Panc1 (cell line): ENCODE results near the gene CYP4V2. TPM values are rescaled to one million over a fixed set of nuclear protein-coding genes. Genes with fewer than 3 reads are reported as not detected.

Source experiments
- ATAC-seq: fragments of 200-7000 bp; cut with Tn5 transposase; 2 replicates; pipeline ENCODE4 v1.9.1; 2020; ENCODE audit warnings: mild to moderate bottlenecking, moderate library complexity
- BruUV-seq: library from RNA; stranded (reverse); fragments of 400-500 nt; replicated peaks from 2 replicates; lab custom pipeline; 2021; lab: Mats Ljungman, UMichigan
- CTCF ChIA-PET: fragments of 300-600 bp; sonication (Branson Sonifier 250); formaldehyde crosslinking; loops from one replicate; lab custom pipeline; 2022; ENCODE audit warnings: antibody characterized with exemption; lab: Charles Lee
- POLR2A ChIA-PET: fragments of 300-600 bp; sonication (Branson Sonifier 250); formaldehyde crosslinking; loops from one replicate; lab custom pipeline; 2022; ENCODE audit warnings: antibody characterized with exemption; lab: Charles Lee
- DNase-seq: peaks from one replicate; pipeline ENCODE4 v3.0.0-alpha.2; 2010; ENCODE audit warnings: low read depth, low spot score
- H3K27ac ChIP-seq: 2 replicates; pipeline ENCODE4 v1.5.1; 2011; ENCODE audit warnings: mild to moderate bottlenecking, low read length, inconsistent platforms
- H3K27me3 ChIP-seq: fragments of 200-500 bp; sonication (Bioruptor generic); 2 replicates; pipeline ENCODE4 v1.6.0; 2014; ENCODE audit warnings: low read length, inconsistent platforms; ENCODE audit not compliant: control insufficient read depth, insufficient read depth
- H3K36me3 ChIP-seq: fragments of 200-500 bp; sonication (Bioruptor generic); 2 replicates; pipeline ENCODE4 v1.5.1; 2014; ENCODE audit warnings: inconsistent platforms, mild to moderate bottlenecking, low read length, moderate library complexity; ENCODE audit not compliant: control insufficient read depth, insufficient read depth
- H3K4me1 ChIP-seq: 2 replicates; pipeline ENCODE4 v1.5.1; 2011; ENCODE audit warnings: inconsistent platforms, mild to moderate bottlenecking, low read length, moderate library complexity; ENCODE audit not compliant: control insufficient read depth, insufficient read depth
- H3K4me3 ChIP-seq, 2 experiments: 2 replicates each; pipeline ENCODE4 v1.5.1; 2011 to 2012; ENCODE audit warnings: low read depth in 2 of 2, low read length in 2 of 2, mild to moderate bottlenecking in 2 of 2, inconsistent platforms in 1 of 2, moderate library complexity in 1 of 2
- H3K9me3 ChIP-seq: fragments of 200-500 bp; sonication (Bioruptor generic); 2 replicates; pipeline ENCODE4 v1.5.1; 2014; ENCODE audit warnings: low read depth, mild to moderate bottlenecking, inconsistent platforms, low read length, moderate library complexity; ENCODE audit not compliant: control insufficient read depth, insufficient read depth
- CTCF ChIP-seq: fragments of 450-650 bp; IDR thresholded peaks from 2 replicates; pipeline ENCODE4 v1.5.1; 2017; ENCODE audit warnings: mild to moderate bottlenecking
- POLR2AphosphoS5 ChIP-seq: IDR thresholded peaks from 2 replicates; pipeline ENCODE4 v1.6.1; 2012; ENCODE audit warnings: mild to moderate bottlenecking, low read depth, low read length, moderate library complexity
- REST ChIP-seq, 2 experiments: IDR thresholded peaks; 2 replicates each; pipeline ENCODE4 v1.6.1; 2011 to 2012; ENCODE audit warnings: low read depth in 2 of 2, control low read depth in 1 of 2, low read length in 1 of 2, mild to moderate bottlenecking in 1 of 2, moderate library complexity in 1 of 2; ENCODE audit not compliant: insufficient read depth in 1 of 2
- SIN3A ChIP-seq: IDR thresholded peaks from 2 replicates; pipeline ENCODE4 v1.6.1; 2012; ENCODE audit warnings: low read depth, mild to moderate bottlenecking, low read length, moderate library complexity, borderline replicate concordance; ENCODE audit not compliant: insufficient read depth
- TCF7L2 ChIP-seq: IDR thresholded peaks from 2 replicates; pipeline ENCODE4 v1.6.1; 2011; ENCODE audit warnings: mild to moderate bottlenecking, low read depth, low read length, inconsistent platforms
- in situ Hi-C: cut with HindIII; loops from 2 replicates; pipeline ENCODE4 v1.10.0; 2016; ENCODE audit warnings: low sequenced_read_pairs, low pct_unique_long_range_greater_than_20kb
- intact Hi-C: fragments of 100-400 bp; cut with micrococcal nuclease; formaldehyde crosslinking; loops from one replicate; pipeline ENCODE4 v1.10.0; 2022; ENCODE audit not compliant: unreplicated experiment
- total RNA-seq: library from RNA; stranded (reverse); gene quantifications from one replicate; pipeline ENCODE4 v1.2.1, GENCODE V29; 2021; ENCODE audit not compliant: unreplicated experiment

Gene CYP4V2
- total RNA-seq, 1 experiment from 2014 or later: 1.1 TPM

GRCh38 chr4:186204103-186204559 is 12.8 kb downstream of the CYP4V2 start:
- BruUV-seq: no TSS peak
- Histone ChIP-seq H3K4me1 (no peaks in the 10 kb centered on the region), H3K9me3 (no peaks in the 10 kb centered on the region), H3K27me3 (no peaks in the 10 kb centered on the region), H3K4me3 (no peak overlapping the region; a peak in 1 of 4 replicates), H3K36me3 (no peaks in the 10 kb centered on the region), H3K27ac (no peak overlapping the region)
- CTCF ChIA-PET: no interaction called here
- TF ChIP-seq POLR2AphosphoS5: no peak
- TF ChIP-seq REST (IDR thresholded peaks at IDR 0.05; ENCODE audit: insufficient read depth in 1 of 2, low read depth in 2 of 2, low read length in 1 of 2): no peak
- no peak for TF ChIP-seq SIN3A
- no peak for TF ChIP-seq TCF7L2
- no peak for TF ChIP-seq CTCF
- ATAC-seq (no peak), DNase-seq (no peak)
- in situ Hi-C loops: no loop called here
- POLR2A ChIA-PET: no interaction called here
- intact Hi-C loops: no loop called here

GRCh38 chr4:186204686-186205085 is 13.3 kb downstream of the CYP4V2 start:
- H3K27me3 ChIP-seq: no peaks in the 10 kb centered on the region
- ATAC-seq (no peak), DNase-seq (no peak)
- H3K27ac ChIP-seq: no peak overlapping the region
- H3K4me1 ChIP-seq: no peaks in the 10 kb centered on the region
- H3K9me3 ChIP-seq: no peaks in the 10 kb centered on the region
- H3K36me3 ChIP-seq: no peaks in the 10 kb centered on the region
- in situ Hi-C loops: no loop called here
- ChIA-PET CTCF (no interaction called here), POLR2A (no interaction called here)
- H3K4me3 ChIP-seq: no peak overlapping the region; a peak in 1 of 4 replicates
- no peak for TF ChIP-seq CTCF
- no peak for TF ChIP-seq POLR2AphosphoS5
- TF ChIP-seq TCF7L2: no peak
- no peak for TF ChIP-seq REST (IDR thresholded peaks at IDR 0.05; ENCODE audit: insufficient read depth in 1 of 2, low read depth in 2 of 2, low read length in 1 of 2)
- no peak for TF ChIP-seq SIN3A
- no TSS peak for BruUV-seq
- intact Hi-C loops: no loop called here
